Lung (tissue), 12 donors: Measurements from ENCODE around the gene OSM. TPM values are rescaled to one million over a fixed set of nuclear protein-coding genes. Genes with fewer than 3 reads are reported as not detected.
A peak's percentile ranks its signal among the peaks of the same experiment; 100 is the strongest.

Source experiments
- ATAC-seq: fragments of 200-7000 bp; cut with Tn5 transposase; one replicate; pipeline ENCODE4 v1.9.1; 2020; ENCODE audit warnings: moderate number of reproducible peaks; ENCODE audit not compliant: insufficient read depth, low FRiP score
- DNase-seq, 3 donors: peaks; one replicate each; pipeline ENCODE4 v3.0.0-alpha.2; 2013 to 2017
- H3K27ac ChIP-seq, 2 donors: one replicate each; pipeline ENCODE4 v1.5.1; 2013; ENCODE audit warnings: mild to moderate bottlenecking in 2 of 2, moderate library complexity in 2 of 2, control low read depth in 1 of 2, inconsistent platforms in 1 of 2, low read depth in 1 of 2, low read length in 1 of 2
- H3K27me3 ChIP-seq, 3 donors: one replicate each; pipeline ENCODE4 v1.5.1; 2013; ENCODE audit warnings: low read length in 2 of 3; ENCODE audit not compliant: control insufficient read depth in 3 of 3, insufficient read depth in 3 of 3
- H3K36me3 ChIP-seq, 4 donors: one replicate each; pipeline ENCODE4 v1.5.1; 2013; ENCODE audit warnings: low read length in 4 of 4, mild to moderate bottlenecking in 1 of 4, moderate library complexity in 1 of 4; ENCODE audit not compliant: control insufficient read depth in 4 of 4, insufficient read depth in 4 of 4
- H3K4me1 ChIP-seq, 5 donors: one replicate each; pipeline ENCODE4 v1.5.1; 2013; ENCODE audit warnings: low read length in 5 of 5, mild to moderate bottlenecking in 2 of 5, moderate library complexity in 1 of 5; ENCODE audit not compliant: control insufficient read depth in 5 of 5, insufficient read depth in 5 of 5
- H3K4me3 ChIP-seq: one replicate; pipeline ENCODE4 v1.5.1; 2013; ENCODE audit warnings: mild to moderate bottlenecking, control low read depth, moderate library complexity
- H3K9ac ChIP-seq, 2 donors: one replicate each; pipeline ENCODE4 v1.5.1; 2013; ENCODE audit warnings: low read length in 2 of 2, control low read depth in 1 of 2; ENCODE audit not compliant: insufficient read depth in 1 of 2
- H3K9me3 ChIP-seq, 4 donors: one replicate each; pipeline ENCODE4 v1.5.1; 2013; ENCODE audit warnings: low read length in 3 of 4, mild to moderate bottlenecking in 1 of 4, moderate library complexity in 1 of 4; ENCODE audit not compliant: control insufficient read depth in 4 of 4, insufficient read depth in 3 of 4
- WGBS, 2 donors: extraction: QIAGEN DNeasy Blood & Tissue Kit; methylation state at CpG; one replicate each; pipeline ENCODE4 v1.1.7; 2013; 5-methylcytosine and 5-hydroxymethylcytosine counted together
- polyA plus RNA-seq, 2 donors: library from polyadenylated mRNA; stranded (reverse); fragments of 200-250 nt; gene quantifications; one replicate each; pipeline ENCODE4 v1.2.1, GENCODE V29; 2013
- total RNA-seq, 2 donors: library from RNA; depleted of rRNA in 1 of 2; stranded (reverse); fragments of >200 nt in 1 of 2; gene quantifications; one replicate each; pipeline ENCODE4 v1.2.1, GENCODE V29; 2014 to 2021
- TF ChIP-seq, protein P1 (sequence below): IDR thresholded peaks from 2 replicates; pipeline ENCODE4 v1.5.1; 2012; ENCODE audit warnings: mild to moderate bottlenecking; ENCODE audit errors: control extremely low read depth, extremely low read depth
- donor health status: control.
- donor health status: control.
- donor health status: Bipolar disorder and iron deficiency.
- donor health status: healthy.
- donor health status: DM: yes; HTN: yes; CAD: no.

The OSM gene
- total and polyA plus RNA-seq, 4 donors, result 0.57 to 33.2 (median 2.5) TPM

- Histone ChIP-seq H3K27ac (no peak overlapping the region), H3K9ac (no peak overlapping the region), H3K27me3 (peaks cover 0 to 17% (median 2%) of the 10 kb centered on the region in 3 donors), H3K36me3 (no peaks in the 10 kb centered on the region), H3K9me3 (no peaks in the 10 kb centered on the region), H3K4me1 (peaks cover 0 to 58% (median 9%) of the 10 kb centered on the region in 5 donors), H3K4me3 (no peak overlapping the region)
- no peak for DNase-seq
- TF ChIP-seq, protein P1, sequence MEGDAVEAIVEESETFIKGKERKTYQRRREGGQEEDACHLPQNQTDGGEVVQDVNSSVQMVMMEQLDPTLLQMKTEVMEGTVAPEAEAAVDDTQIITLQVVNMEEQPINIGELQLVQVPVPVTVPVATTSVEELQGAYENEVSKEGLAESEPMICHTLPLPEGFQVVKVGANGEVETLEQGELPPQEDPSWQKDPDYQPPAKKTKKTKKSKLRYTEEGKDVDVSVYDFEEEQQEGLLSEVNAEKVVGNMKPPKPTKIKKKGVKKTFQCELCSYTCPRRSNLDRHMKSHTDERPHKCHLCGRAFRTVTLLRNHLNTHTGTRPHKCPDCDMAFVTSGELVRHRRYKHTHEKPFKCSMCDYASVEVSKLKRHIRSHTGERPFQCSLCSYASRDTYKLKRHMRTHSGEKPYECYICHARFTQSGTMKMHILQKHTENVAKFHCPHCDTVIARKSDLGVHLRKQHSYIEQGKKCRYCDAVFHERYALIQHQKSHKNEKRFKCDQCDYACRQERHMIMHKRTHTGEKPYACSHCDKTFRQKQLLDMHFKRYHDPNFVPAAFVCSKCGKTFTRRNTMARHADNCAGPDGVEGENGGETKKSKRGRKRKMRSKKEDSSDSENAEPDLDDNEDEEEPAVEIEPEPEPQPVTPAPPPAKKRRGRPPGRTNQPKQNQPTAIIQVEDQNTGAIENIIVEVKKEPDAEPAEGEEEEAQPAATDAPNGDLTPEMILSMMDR, result no peak
- no peak for ATAC-seq
- WGBS, 2 donors, result 93% methylated on average over 10 of the region's 10 CpGs
These were observed 22.6 kb downstream of the OSM start for GRCh38 chr22:30244066-30244465.

DNA sequence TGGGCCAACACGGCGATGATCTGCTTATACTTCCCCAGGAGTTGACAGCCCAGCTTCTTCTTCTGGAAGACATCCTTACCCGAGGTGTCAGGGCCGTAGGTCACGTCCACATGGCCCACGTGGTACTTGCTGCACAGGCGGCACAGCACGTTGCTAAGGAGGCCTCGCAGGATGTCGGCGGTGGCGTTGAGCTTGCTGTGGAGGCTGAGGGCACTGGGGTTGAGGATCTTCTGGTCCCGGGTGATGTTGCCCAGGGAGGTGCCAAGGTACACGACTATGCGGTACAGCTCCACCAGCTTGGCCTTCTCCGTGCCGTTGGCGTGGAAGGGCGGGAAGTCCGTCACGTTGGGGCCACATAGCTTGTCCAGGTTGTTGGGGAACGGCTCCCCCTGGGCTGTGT, 23.0 kb downstream of the OSM start:
- no peak overlapping the region for H3K9ac ChIP-seq
- no peaks in the 10 kb centered on the region for H3K36me3 ChIP-seq
- H3K27ac ChIP-seq, result no peak overlapping the region
- peaks cover 0 to 58% (median 9%) of the 10 kb centered on the region in 5 donors for H3K4me1 ChIP-seq
- no peak overlapping the region for H3K4me3 ChIP-seq
- no peaks in the 10 kb centered on the region for H3K9me3 ChIP-seq
- H3K27me3 ChIP-seq, result peaks cover 0 to 17% (median 2%) of the 10 kb centered on the region in 3 donors
- TF ChIP-seq, protein P1, result no peak
- WGBS, 2 donors, result 90 to 96% methylated on average over 22 of the region's 22 CpGs
- DNase-seq, result no peak
- no peak for ATAC-seq

DNA sequence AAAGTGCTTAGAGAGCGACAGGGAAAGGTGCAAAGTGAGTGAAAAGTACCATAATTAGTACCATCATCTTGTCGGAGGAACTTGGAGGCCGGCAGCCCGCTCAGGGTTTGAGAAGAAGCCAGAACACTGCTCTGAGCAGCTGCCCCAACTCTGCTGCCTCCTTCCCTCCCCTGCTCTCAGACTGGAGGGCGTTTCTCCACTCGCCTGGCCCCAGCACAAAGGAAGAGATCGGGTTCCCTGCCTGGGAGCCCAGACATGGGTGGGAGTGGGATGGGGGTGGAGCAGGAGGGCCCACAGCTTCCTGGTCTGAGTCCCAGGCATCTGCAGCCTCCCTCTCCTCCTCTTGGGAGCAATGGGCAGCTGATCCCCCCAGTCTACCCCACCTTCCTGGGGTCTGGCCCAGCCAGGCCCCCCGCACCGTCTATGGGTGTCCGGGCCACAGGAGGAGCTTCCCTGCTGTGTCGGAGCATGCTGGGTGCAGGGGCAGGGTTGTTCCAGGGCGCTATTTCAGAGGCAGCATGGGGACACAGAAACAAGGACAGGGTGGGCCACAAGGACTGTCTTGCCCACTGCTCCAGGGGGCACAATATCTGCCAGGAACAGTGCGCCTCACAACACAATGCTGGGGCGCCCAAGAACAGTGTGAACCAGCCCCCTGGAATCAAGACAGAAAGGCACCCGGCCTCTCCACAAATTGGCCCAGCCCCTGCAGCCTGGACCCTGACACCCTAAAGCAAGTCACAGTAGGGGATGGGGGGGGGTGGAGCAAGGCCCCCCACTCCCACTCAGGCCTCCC, 24.9 kb downstream of the OSM start:
- TF ChIP-seq, protein P1, result no peak
- ATAC-seq (no peak), DNase-seq (peak; percentile 90 to 97 (median 93))
- H3K9ac ChIP-seq, result peak overlapping the region in 1 of 2 donors; percentile 20
- H3K27me3 ChIP-seq, result peaks cover 0 to 12% (median 0%) of the 10 kb centered on the region in 3 donors
- H3K4me1 ChIP-seq, result peaks cover 0 to 54% (median 6%) of the 10 kb centered on the region in 5 donors
- H3K4me3 ChIP-seq, result no peak overlapping the region
- WGBS, 2 donors, result 80 to 81% methylated on average over 15 of the region's 15 CpGs
- H3K27ac ChIP-seq, result no peak overlapping the region
- no peaks in the 10 kb centered on the region for H3K9me3 ChIP-seq
- no peaks in the 10 kb centered on the region for H3K36me3 ChIP-seq
